ENCODE measurements around the gene WDPCP. TPM values are rescaled to one million over a fixed set of nuclear protein-coding genes. Genes with fewer than 3 reads are reported as not detected.

WDPCP gene
- total and polyA plus RNA-seq, 2 of the 13 experiments (the other 11 are each of a cell fraction or from before 2014, with no cell fraction given): 2.9 to 5.2 TPM

DNA sequence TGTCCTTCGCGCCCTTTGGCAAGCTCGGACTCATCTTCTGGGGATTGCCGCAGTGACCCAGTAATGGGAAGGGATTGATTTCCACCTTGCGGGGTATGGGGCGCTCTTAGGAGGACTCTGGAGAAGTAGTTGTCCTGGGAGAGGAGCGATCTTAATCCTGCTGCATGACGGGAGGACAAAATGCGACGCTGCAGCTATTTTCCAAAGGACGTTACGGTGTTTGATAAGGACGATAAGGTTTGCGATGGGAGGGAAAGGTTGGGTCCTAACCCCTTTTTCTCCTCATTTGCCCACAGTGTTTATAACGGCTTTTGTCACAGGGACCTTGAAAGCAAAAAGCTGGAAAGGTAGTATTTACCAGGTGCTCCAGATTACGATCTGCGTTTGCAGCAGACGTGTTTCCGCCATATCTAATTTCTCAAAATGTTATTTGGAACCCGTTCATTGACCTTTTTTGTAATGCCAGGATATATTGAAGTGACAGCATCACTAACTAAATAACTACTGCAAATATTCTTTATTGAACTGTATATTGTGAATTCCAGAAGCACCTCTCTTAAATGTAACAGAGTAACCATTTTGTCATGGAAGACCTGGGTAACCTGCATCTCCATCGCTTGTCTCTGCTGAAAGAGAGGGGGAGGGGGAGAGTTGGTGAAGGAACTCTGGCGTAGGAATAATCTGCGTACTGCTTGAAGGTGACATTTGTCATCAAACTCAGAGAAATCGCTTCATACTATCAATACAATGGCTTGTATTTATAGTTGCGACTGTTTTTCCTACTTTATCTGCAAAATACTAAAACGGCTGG is 1.1 kb upstream of the WDPCP start (continued):
- TF ChIP-seq, protein P1, sequence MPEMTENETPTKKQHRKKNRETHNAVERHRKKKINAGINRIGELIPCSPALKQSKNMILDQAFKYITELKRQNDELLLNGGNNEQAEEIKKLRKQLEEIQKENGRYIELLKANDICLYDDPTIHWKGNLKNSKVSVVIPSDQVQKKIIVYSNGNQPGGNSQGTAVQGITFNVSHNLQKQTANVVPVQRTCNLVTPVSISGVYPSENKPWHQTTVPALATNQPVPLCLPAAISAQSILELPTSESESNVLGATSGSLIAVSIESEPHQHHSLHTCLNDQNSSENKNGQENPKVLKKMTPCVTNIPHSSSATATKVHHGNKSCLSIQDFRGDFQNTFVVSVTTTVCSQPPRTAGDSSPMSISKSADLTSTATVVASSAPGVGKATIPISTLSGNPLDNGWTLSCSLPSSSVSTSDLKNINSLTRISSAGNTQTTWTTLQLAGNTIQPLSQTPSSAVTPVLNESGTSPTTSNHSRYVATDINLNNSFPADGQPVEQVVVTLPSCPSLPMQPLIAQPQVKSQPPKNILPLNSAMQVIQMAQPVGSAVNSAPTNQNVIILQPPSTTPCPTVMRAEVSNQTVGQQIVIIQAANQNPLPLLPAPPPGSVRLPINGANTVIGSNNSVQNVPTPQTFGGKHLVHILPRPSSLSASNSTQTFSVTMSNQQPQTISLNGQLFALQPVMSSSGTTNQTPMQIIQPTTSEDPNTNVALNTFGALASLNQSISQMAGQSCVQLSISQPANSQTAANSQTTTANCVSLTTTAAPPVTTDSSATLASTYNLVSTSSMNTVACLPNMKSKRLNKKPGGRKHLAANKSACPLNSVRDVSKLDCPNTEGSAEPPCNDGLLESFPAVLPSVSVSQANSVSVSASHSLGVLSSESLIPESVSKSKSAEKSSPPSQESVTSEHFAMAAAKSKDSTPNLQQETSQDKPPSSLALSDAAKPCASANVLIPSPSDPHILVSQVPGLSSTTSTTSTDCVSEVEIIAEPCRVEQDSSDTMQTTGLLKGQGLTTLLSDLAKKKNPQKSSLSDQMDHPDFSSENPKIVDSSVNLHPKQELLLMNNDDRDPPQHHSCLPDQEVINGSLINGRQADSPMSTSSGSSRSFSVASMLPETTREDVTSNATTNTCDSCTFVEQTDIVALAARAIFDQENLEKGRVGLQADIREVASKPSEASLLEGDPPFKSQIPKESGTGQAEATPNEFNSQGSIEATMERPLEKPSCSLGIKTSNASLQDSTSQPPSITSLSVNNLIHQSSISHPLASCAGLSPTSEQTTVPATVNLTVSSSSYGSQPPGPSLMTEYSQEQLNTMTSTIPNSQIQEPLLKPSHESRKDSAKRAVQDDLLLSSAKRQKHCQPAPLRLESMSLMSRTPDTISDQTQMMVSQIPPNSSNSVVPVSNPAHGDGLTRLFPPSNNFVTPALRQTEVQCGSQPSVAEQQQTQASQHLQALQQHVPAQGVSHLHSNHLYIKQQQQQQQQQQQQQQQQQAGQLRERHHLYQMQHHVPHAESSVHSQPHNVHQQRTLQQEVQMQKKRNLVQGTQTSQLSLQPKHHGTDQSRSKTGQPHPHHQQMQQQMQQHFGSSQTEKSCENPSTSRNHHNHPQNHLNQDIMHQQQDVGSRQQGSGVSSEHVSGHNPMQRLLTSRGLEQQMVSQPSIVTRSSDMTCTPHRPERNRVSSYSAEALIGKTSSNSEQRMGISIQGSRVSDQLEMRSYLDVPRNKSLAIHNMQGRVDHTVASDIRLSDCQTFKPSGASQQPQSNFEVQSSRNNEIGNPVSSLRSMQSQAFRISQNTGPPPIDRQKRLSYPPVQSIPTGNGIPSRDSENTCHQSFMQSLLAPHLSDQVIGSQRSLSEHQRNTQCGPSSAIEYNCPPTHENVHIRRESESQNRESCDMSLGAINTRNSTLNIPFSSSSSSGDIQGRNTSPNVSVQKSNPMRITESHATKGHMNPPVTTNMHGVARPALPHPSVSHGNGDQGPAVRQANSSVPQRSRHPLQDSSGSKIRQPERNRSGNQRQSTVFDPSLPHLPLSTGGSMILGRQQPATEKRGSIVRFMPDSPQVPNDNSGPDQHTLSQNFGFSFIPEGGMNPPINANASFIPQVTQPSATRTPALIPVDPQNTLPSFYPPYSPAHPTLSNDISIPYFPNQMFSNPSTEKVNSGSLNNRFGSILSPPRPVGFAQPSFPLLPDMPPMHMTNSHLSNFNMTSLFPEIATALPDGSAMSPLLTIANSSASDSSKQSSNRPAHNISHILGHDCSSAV (CRISPR knock-in tag; IDR thresholded peaks at IDR 0.05; ENCODE audit: borderline replicate concordance): no peak
- TF ChIP-seq, protein P2, sequence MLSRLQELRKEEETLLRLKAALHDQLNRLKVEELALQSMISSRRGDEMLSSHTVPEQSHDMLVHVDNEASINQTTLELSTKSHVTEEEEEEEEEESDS (CRISPR knock-in tag; IDR thresholded peaks at IDR 0.05; ENCODE audit: borderline replicate concordance): no peak
- TF ChIP-seq REL (CRISPR knock-in tag; conservative IDR thresholded peaks at IDR 0.05): 0 out of 2 replicates have a peak, but pooled peaks have one; percentile 17
- TF ChIP-seq NFIC (IDR thresholded peaks at IDR 0.05; ENCODE audit: low read length): 0 out of 2 replicates have a peak, but pooled peaks have one; percentile 7
- TF ChIP-seq ZNF432 (CRISPR knock-in tag; IDR thresholded peaks at IDR 0.05; ENCODE audit: borderline replicate concordance): no peak
- TF ChIP-seq ZSCAN30 (CRISPR knock-in tag; IDR thresholded peaks at IDR 0.05): no peak
- peak; percentile 23 for TF ChIP-seq YY1 (IDR thresholded peaks at IDR 0.05; ENCODE audit: insufficient read depth, insufficient replicate concordance, low read depth, low read length)
- TF ChIP-seq ZNF564 (CRISPR knock-in tag; IDR thresholded peaks at IDR 0.05): peak; percentile 20; the same call in 1 of the 2 replicates
- TF ChIP-seq KLF16 (CRISPR knock-in tag; IDR thresholded peaks at IDR 0.05): 0 out of 4 replicates have a peak, but pooled peaks of 1 of the 2 experiments have one; percentile 5
- TF ChIP-seq BRCA1 (CRISPR knock-in tag; IDR thresholded peaks at IDR 0.05): no peak
- TF ChIP-seq, protein P3, sequence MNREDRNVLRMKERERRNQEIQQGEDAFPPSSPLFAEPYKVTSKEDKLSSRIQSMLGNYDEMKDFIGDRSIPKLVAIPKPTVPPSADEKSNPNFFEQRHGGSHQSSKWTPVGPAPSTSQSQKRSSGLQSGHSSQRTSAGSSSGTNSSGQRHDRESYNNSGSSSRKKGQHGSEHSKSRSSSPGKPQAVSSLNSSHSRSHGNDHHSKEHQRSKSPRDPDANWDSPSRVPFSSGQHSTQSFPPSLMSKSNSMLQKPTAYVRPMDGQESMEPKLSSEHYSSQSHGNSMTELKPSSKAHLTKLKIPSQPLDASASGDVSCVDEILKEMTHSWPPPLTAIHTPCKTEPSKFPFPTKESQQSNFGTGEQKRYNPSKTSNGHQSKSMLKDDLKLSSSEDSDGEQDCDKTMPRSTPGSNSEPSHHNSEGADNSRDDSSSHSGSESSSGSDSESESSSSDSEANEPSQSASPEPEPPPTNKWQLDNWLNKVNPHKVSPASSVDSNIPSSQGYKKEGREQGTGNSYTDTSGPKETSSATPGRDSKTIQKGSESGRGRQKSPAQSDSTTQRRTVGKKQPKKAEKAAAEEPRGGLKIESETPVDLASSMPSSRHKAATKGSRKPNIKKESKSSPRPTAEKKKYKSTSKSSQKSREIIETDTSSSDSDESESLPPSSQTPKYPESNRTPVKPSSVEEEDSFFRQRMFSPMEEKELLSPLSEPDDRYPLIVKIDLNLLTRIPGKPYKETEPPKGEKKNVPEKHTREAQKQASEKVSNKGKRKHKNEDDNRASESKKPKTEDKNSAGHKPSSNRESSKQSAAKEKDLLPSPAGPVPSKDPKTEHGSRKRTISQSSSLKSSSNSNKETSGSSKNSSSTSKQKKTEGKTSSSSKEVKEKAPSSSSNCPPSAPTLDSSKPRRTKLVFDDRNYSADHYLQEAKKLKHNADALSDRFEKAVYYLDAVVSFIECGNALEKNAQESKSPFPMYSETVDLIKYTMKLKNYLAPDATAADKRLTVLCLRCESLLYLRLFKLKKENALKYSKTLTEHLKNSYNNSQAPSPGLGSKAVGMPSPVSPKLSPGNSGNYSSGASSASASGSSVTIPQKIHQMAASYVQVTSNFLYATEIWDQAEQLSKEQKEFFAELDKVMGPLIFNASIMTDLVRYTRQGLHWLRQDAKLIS (CRISPR knock-in tag; IDR thresholded peaks at IDR 0.05): no peak
- 0 out of 2 replicates have a peak, but pooled peaks have one; percentile 21 for TF ChIP-seq ZNF441 (CRISPR knock-in tag; IDR thresholded peaks at IDR 0.05; ENCODE audit: borderline replicate concordance)
- 0 out of 2 replicates have a peak, but pooled peaks have one; percentile 5 for TF ChIP-seq KAT7 (CRISPR knock-in tag; IDR thresholded peaks at IDR 0.05; ENCODE audit: borderline replicate concordance)
- TF ChIP-seq ZNF615 (CRISPR knock-in tag; IDR thresholded peaks at IDR 0.05; ENCODE audit: borderline replicate concordance): 0 out of 2 replicates have a peak, but pooled peaks have one; percentile 10
- peak; percentile 10; the same call in 1 of the 2 replicates for TF ChIP-seq ZNF44 (CRISPR knock-in tag; IDR thresholded peaks at IDR 0.05)
- TF ChIP-seq JDP2 (CRISPR knock-in tag; IDR thresholded peaks at IDR 0.05; ENCODE audit: borderline replicate concordance): 0 out of 2 replicates have a peak, but pooled peaks have one; percentile 27

Data from HepG2 (cell line).